HepG2 (cell line): ENCODE data around the gene C1orf74. TPM values are rescaled to one million over a fixed set of nuclear protein-coding genes. Genes with fewer than 3 reads are reported as not detected.

Experiments
- ATAC-seq: fragments of 200-7000 bp; cut with Tn5 transposase; 3 replicates; pipeline ENCODE4 v1.9.1; 2020; ENCODE audit warnings: mild to moderate bottlenecking, moderate library complexity
- BruUV-seq: library from RNA; stranded (reverse); fragments of 400-500 nt; replicated peaks from 2 replicates; lab custom pipeline; 2021; lab: Mats Ljungman, UMichigan
- CTCF ChIA-PET: fragments of 300-600 bp; formaldehyde crosslinking; extraction: SDS; loops from one replicate; lab custom pipeline; 2021; ENCODE audit warnings: low total read pairs, inconsistent platforms, low intra/inter-chr PET ratio; lab: Yijun Ruan, JAX
- POLR2A ChIA-PET: fragments of 350-600 bp; sonication (Branson Sonifier 250); formaldehyde crosslinking; loops from one replicate; lab custom pipeline; 2020; ENCODE audit warnings: antibody characterized with exemption, inconsistent platforms; lab: Yijun Ruan, JAX
- DNase-seq: peaks from one replicate; pipeline ENCODE4 v3.0.0-alpha.2; 2015; ENCODE audit warnings: low spot score
- FAIRE-seq: peaks from 3 replicates; lab custom pipeline; 2011; peaks lifted over from hg19 to GRCh38; lab: Jason Lieb, UNC
- H2AFZ ChIP-seq: one replicate; pipeline ENCODE4 v1.6.1; 2011; ENCODE audit warnings: low read length, inconsistent platforms
- H3K27ac ChIP-seq: fragments of 300-600 bp; 3 replicates; pipeline ENCODE4 v1.8.0; 2011; ENCODE audit warnings: mixed run types, mild to moderate bottlenecking, mixed read lengths, low read length, inconsistent platforms; ENCODE audit not compliant: insufficient read depth; ENCODE audit errors: extremely low read length
- H3K27me3 ChIP-seq, 2 experiments: fragments of 200-600 bp in 1 of 2; 2 replicates in 1 of 2; 3 replicates in 1 of 2; pipeline versions ENCODE4 v1.6.0 to v1.8.0; 2011; ENCODE audit warnings: low read length in 2 of 2, mild to moderate bottlenecking in 2 of 2, moderate library complexity in 2 of 2, inconsistent platforms in 1 of 2; ENCODE audit not compliant: insufficient read depth in 2 of 2, control insufficient read depth in 1 of 2
- H3K36me3 ChIP-seq, 2 experiments: fragments of 200-600 bp in 1 of 2; replicated peaks in 1 of 2; 2 replicates in 1 of 2; 3 replicates in 1 of 2; pipeline versions ENCODE4 v1.5.1 to v1.8.0; 2011; ENCODE audit warnings: low read length in 2 of 2, inconsistent platforms in 1 of 2; ENCODE audit not compliant: insufficient read depth in 2 of 2, control insufficient read depth in 1 of 2
- H3K4me1 ChIP-seq: 2 replicates; pipeline ENCODE4 v1.5.1; 2012; ENCODE audit warnings: low read length, inconsistent platforms; ENCODE audit not compliant: insufficient read depth
- H3K4me2 ChIP-seq: 2 replicates; pipeline ENCODE4 v1.6.0; 2011; ENCODE audit warnings: low read depth, low read length, inconsistent platforms
- H3K4me3 ChIP-seq, 3 experiments: fragments of 200-600 bp in 1 of 3; sonication (generic), shearing (Covaris generic) in 1 of 3; replicated peaks in 1 of 3; 2 replicates each; pipeline ENCODE4 v1.5.1; 2011 to 2016; ENCODE audit warnings: low read length in 3 of 3, inconsistent platforms in 2 of 3, low read depth in 2 of 3, mild to moderate bottlenecking in 2 of 3, control low read depth in 1 of 3, mixed read lengths in 1 of 3; ENCODE audit not compliant: insufficient read depth in 1 of 3
- H3K79me2 ChIP-seq: one replicate; pipeline ENCODE4 v1.6.1; 2011; ENCODE audit warnings: low read length, inconsistent platforms; ENCODE audit not compliant: insufficient read depth
- H3K9ac ChIP-seq: 2 replicates; pipeline ENCODE4 v1.6.0; 2011; ENCODE audit warnings: mild to moderate bottlenecking, low read depth, low read length, inconsistent platforms; ENCODE audit not compliant: insufficient read depth
- H3K9me3 ChIP-seq: 2 replicates; pipeline ENCODE4 v1.5.1; 2012; ENCODE audit warnings: mild to moderate bottlenecking, low read length
- H4K20me1 ChIP-seq: 2 replicates; pipeline ENCODE4 v1.6.0; 2011; ENCODE audit warnings: inconsistent platforms, mild to moderate bottlenecking, low read length, moderate library complexity; ENCODE audit not compliant: insufficient read depth
- SNAPC4 ChIP-seq: sonication (generic); formaldehyde crosslinking; IDR thresholded peaks from 2 replicates; pipeline ENCODE4 v1.4.0; 2020; ENCODE audit warnings: mild to moderate bottlenecking, missing genetic modification reagents
- WGBS: methylation state at CpG from one replicate; pipeline ENCODE4 v1.1.6; 2017; ENCODE audit warnings: low lambda C conversion rate; 5-methylcytosine and 5-hydroxymethylcytosine counted together
- in situ Hi-C: cut with HindIII; loops from 2 replicates; pipeline ENCODE4 v1.10.0; 2017; ENCODE audit warnings: low pct_unique_long_range_greater_than_20kb; ENCODE audit not compliant: extremely low pct_ligation_motif_present
- intact Hi-C: fragments of 100-400 bp; cut with micrococcal nuclease; formaldehyde crosslinking; loops from one replicate; pipeline ENCODE4 v1.10.0; 2022; ENCODE audit not compliant: unreplicated experiment
- polyA plus RNA-seq, 8 experiments: library from polyadenylated mRNA; depleted of rRNA in 3 of 8; stranded (reverse) in 7 of 8; unstranded in 1 of 8; fragments of >200 nt; fragmentation: Illumina TruSeq in 4 of 8; extraction: Trizol in 4 of 8; gene quantifications; 2 replicates each; pipeline versions ENCODE4 v1.2.1 to v1.2.3, GENCODE V29; 2011 to 2016; ENCODE audit warnings: low read depth in 4 of 8, missing spikeins in 1 of 8, mixed read lengths in 1 of 8; ENCODE audit not compliant: insufficient read depth in 1 of 8
- total RNA-seq, 5 experiments: library from RNA; depleted of rRNA; stranded (reverse); fragments of >200 nt; fragmentation: Illumina TruSeq; extraction: Trizol; gene quantifications; 2 replicates each; pipeline ENCODE4 v1.2.3, GENCODE V29; 2016; ENCODE audit warnings: low read depth in 1 of 5

The C1orf74 gene
- total and polyA plus RNA-seq, 2 of the 13 experiments (the other 11 are each of a cell fraction or from before 2014, with no cell fraction given), result 0.33 to 0.71 TPM

DNA sequence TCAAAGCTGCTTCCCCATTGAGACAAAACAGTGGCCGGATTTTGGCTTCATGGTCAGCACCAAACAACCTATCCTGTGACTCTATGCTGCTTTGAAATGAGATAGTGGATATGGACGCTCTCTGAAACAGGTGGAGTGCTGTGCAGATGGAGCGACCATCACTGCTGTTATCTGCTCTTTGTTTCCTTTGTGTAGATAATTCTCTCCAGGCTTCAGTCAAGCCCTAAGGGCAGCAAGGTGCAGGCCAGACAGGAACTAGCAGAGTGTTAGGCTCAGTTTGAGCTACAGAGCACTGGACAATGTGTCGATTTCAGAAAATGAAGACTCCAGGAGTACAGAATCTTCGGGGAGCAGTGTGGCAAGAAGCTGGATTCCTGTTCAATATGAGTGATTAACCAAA, 26.4 kb upstream of the C1orf74 start:
- POLR2A ChIA-PET, result no interaction called here
- FAIRE-seq, result no peak
- H3K4me1 ChIP-seq, result peaks cover 25% of the 10 kb centered on the region

More for the DNA sequence above, 26.4 kb upstream of the C1orf74 start:
- intact Hi-C loops, result no loop called here
- Histone ChIP-seq H3K36me3 (no peaks in the 10 kb centered on the region), H3K4me2 (no peak overlapping the region), H4K20me1 (no peaks in the 10 kb centered on the region), H3K4me3 (no peak overlapping the region), H3K27me3 (0 out of 5 replicates have a peak, but pooled peaks cover 0 to 2% of the 10 kb centered on the region in 2 experiments), H3K79me2 (no peaks in the 10 kb centered on the region), H3K9me3 (no peaks in the 10 kb centered on the region), H3K9ac (no peak overlapping the region), H3K27ac (no peak overlapping the region), H2AFZ (no peak overlapping the region)
- 2% methylated on average over 5 of the region's 5 CpGs for WGBS
- BruUV-seq, result no TSS peak
- CTCF ChIA-PET, result no interaction called here
- ATAC-seq (no peak), DNase-seq (no peak)
- no peak for TF ChIP-seq SNAPC4 (CRISPR knock-in tag)
- in situ Hi-C loops, result no loop called here
